ENCODE measurements around the gene MAT2B. TPM values are rescaled to one million over a fixed set of nuclear protein-coding genes. Genes with fewer than 3 reads are reported as not detected.

MAT2B gene
- total and polyA plus RNA-seq, 11 donors: 33.8 to 61.6 (median 57.8) TPM

DNA sequence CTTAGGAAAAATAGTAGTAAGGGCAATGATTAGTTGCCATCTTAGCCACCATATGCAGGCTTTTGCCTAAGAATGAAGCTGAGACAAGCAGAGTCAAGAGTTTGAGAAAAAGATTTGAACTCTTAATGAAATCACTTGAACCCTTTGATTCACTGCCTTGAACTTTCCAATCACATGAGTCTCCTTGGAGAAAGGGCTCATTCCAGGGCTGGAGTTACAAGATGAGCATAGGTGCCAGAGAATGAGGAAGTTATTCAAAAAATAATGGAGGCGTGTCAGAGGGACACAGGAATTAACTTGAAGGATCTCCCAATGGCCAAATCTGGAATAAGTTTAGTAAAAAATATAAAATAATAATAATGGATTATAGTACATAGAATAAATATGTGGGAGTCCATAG lies 35.3 kb downstream of the MAT2B start:
- intact Hi-C loops (cut with DNase I): no loop called here
- Histone ChIP-seq H3K27ac (no peak overlapping the region), H3K27me3 (peaks cover 0 to 7% (median 0%) of the 10 kb centered on the region in 9 donors), H3K4me1 (no peaks in the 10 kb centered on the region), H3K4me3 (no peak overlapping the region), H3K9me3 (no peaks in the 10 kb centered on the region), H3K36me3 (no peaks in the 10 kb centered on the region)
- WGBS, 4 donors: 76 to 89% (median 85%) methylated on average over 1 of the region's 1 CpG
- no peak for DNase-seq
- ATAC-seq: no peak
- TF ChIP-seq CTCF (IDR thresholded peaks at IDR 0.05): no peak
- no peak for TF ChIP-seq POLR2A (IDR thresholded peaks at IDR 0.05)

- ATAC-seq: no peak
- intact Hi-C loops (cut with DNase I): no loop called here
- H3K9me3 ChIP-seq: no peaks in the 10 kb centered on the region
- TF ChIP-seq POLR2A (IDR thresholded peaks at IDR 0.05) (no peak), CTCF (IDR thresholded peaks at IDR 0.05) (no peak)
- H3K36me3 ChIP-seq: no peaks in the 10 kb centered on the region
- no peak for DNase-seq
- peaks cover 0 to 7% (median 0%) of the 10 kb centered on the region in 9 donors for H3K27me3 ChIP-seq
- no peaks in the 10 kb centered on the region for H3K4me1 ChIP-seq
- H3K4me3 ChIP-seq: no peak overlapping the region
- H3K27ac ChIP-seq: no peak overlapping the region
- WGBS, 4 donors: 91 to 93% (median 92%) methylated on average over 2 of the region's 2 CpGs
Measured at GRCh38 chr5:163542771-163543170, 37.4 kb downstream of the MAT2B start.

- intact Hi-C loops (cut with DNase I): no loop called here
- Histone ChIP-seq H3K36me3 (no peaks in the 10 kb centered on the region), H3K27me3 (peaks cover 0 to 7% (median 0%) of the 10 kb centered on the region in 9 donors), H3K4me3 (no peak overlapping the region), H3K27ac (no peak overlapping the region), H3K4me1 (no peaks in the 10 kb centered on the region), H3K9me3 (no peaks in the 10 kb centered on the region)
- TF ChIP-seq POLR2A (IDR thresholded peaks at IDR 0.05): no peak
- TF ChIP-seq CTCF (IDR thresholded peaks at IDR 0.05): no peak
- ATAC-seq: no peak
- no peak for DNase-seq
- 66 to 74% (median 69%) methylated on average over 4 of the region's 4 CpGs for WGBS, 4 donors
Measured at GRCh38 chr5:163544041-163544440, 38.6 kb downstream of the MAT2B start.

GRCh38 chr5:163544836-163545235 lies 39.4 kb downstream of the MAT2B start:
- ATAC-seq (no peak), DNase-seq (no peak)
- Histone ChIP-seq H3K4me1 (no peaks in the 10 kb centered on the region), H3K36me3 (no peaks in the 10 kb centered on the region), H3K4me3 (no peak overlapping the region), H3K27ac (no peak overlapping the region), H3K9me3 (no peaks in the 10 kb centered on the region), H3K27me3 (peaks cover 0 to 7% (median 0%) of the 10 kb centered on the region in 9 donors)
- intact Hi-C loops (cut with DNase I): no loop called here
- WGBS, 4 donors: 84 to 90% (median 88%) methylated on average over 4 of the region's 4 CpGs
- TF ChIP-seq POLR2A (IDR thresholded peaks at IDR 0.05): no peak
- no peak for TF ChIP-seq CTCF (IDR thresholded peaks at IDR 0.05)

Data from heart left ventricle (tissue), 16 donors.